Activated CD4-positive, alpha-beta memory T cell treated with anti-CD3 and anti-CD28 coated beads for 36 hours (primary cell): ENCODE data around the gene RTF2. TPM values are rescaled to one million over a fixed set of nuclear protein-coding genes. Genes with fewer than 3 reads are reported as not detected.
"Not testable (repeated sequence)": the region's sequence is repeated elsewhere in the genome, so short reads cannot be mapped to it uniquely, and the experiment has no call there.

Experiments used
- CTCF ChIA-PET: fragments of 350-600 bp; sonication (Branson Sonifier 250); formaldehyde crosslinking; loops from one replicate; lab custom pipeline; 2021; ENCODE audit warnings: antibody characterized with exemption, inconsistent platforms; lab: Charles Lee
- POLR2A ChIA-PET: fragments of 350-600 bp; sonication (Branson Sonifier 250); formaldehyde crosslinking; loops from one replicate; lab custom pipeline; 2021; ENCODE audit warnings: antibody characterized with exemption; lab: Charles Lee
- DNase-seq: peaks from one replicate; pipeline ENCODE4 v3.0.0-alpha.2; 2020
- H3K27ac Mint-ChIP-seq: one replicate; pipeline ENCODE4 v1.8.0; 2021; ENCODE audit warnings: mixed read lengths
- H3K27me3 Mint-ChIP-seq: one replicate; pipeline ENCODE4 v1.8.0; 2021; ENCODE audit warnings: mixed read lengths
- H3K36me3 Mint-ChIP-seq: one replicate; pipeline ENCODE4 v1.8.0; 2021; ENCODE audit warnings: mixed read lengths
- H3K4me1 Mint-ChIP-seq: one replicate; pipeline ENCODE4 v1.8.0; 2021; ENCODE audit warnings: low read depth, mixed read lengths
- H3K4me3 Mint-ChIP-seq: one replicate; pipeline ENCODE4 v1.8.0; 2021; ENCODE audit warnings: mild to moderate bottlenecking, mixed read lengths
- H3K9me3 Mint-ChIP-seq: one replicate; pipeline ENCODE4 v1.8.0; 2021; ENCODE audit warnings: mixed read lengths
- intact Hi-C: fragments of 100-400 bp; cut with micrococcal nuclease; formaldehyde crosslinking; loops from one replicate; pipeline ENCODE4 v1.15.1; 2023
- total RNA-seq, 2 experiments: library from RNA; stranded (reverse); gene quantifications; one replicate each; pipeline ENCODE4 v1.2.3, GENCODE V29; 2021

Gene RTF2
- total RNA-seq, 2 experiments from 2014 or later, result 81.8 to 83.1 TPM

GRCh38 chr20:56520180-56520579, 51.8 kb downstream of the RTF2 start:
- no peak overlapping the region for H3K4me3 Mint-ChIP-seq
- H3K36me3 Mint-ChIP-seq, result peaks cover 62% of the 10 kb centered on the region
- no peak overlapping the region for H3K27ac Mint-ChIP-seq
- DNase-seq, result no peak
- peaks cover 23% of the 10 kb centered on the region for H3K9me3 Mint-ChIP-seq
- intact Hi-C loops, result no loop called here
- no peaks in the 10 kb centered on the region for H3K27me3 Mint-ChIP-seq
- ChIA-PET CTCF (no interaction called here), POLR2A (no interaction called here)
- peaks cover 3% of the 10 kb centered on the region for H3K4me1 Mint-ChIP-seq

- POLR2A ChIA-PET, CTCF ChIA-PET: not testable (repeated sequence)
These were observed 52.4 kb downstream of the RTF2 start for GRCh38 chr20:56520746-56521354.

GRCh38 chr20:56522311-56522710, 53.9 kb downstream of the RTF2 start:
- no peak for DNase-seq
- intact Hi-C loops, result no loop called here
- Mint-ChIP-seq H3K4me1 (peaks cover 3% of the 10 kb centered on the region), H3K4me3 (no peak overlapping the region), H3K27ac (no peak overlapping the region), H3K27me3 (no peaks in the 10 kb centered on the region), H3K36me3 (peaks cover 44% of the 10 kb centered on the region), H3K9me3 (peaks cover 23% of the 10 kb centered on the region)
- CTCF ChIA-PET, result no interaction called here
- POLR2A ChIA-PET, result no interaction called here

More at GRCh38 chr20:56520746-56521354, 52.4 kb downstream of the RTF2 start:
- H3K4me3 Mint-ChIP-seq, H3K4me1 Mint-ChIP-seq, H3K27ac Mint-ChIP-seq, intact Hi-C loops, H3K27me3 Mint-ChIP-seq, DNase-seq: not testable (repeated sequence)
- Mint-ChIP-seq H3K36me3 (peaks cover 58% of the 10 kb centered on the region), H3K9me3 (peaks cover 23% of the 10 kb centered on the region)

- H3K4me3 Mint-ChIP-seq, H3K4me1 Mint-ChIP-seq, POLR2A ChIA-PET, H3K27ac Mint-ChIP-seq, DNase-seq, intact Hi-C loops, H3K27me3 Mint-ChIP-seq, CTCF ChIA-PET: not testable (repeated sequence)
- H3K36me3 Mint-ChIP-seq, result peaks cover 22% of the 10 kb centered on the region
- H3K9me3 Mint-ChIP-seq, result peaks cover 16% of the 10 kb centered on the region
These were observed 56.0 kb downstream of the RTF2 start, which contains the start of gene FAM209A for GRCh38 chr20:56524444-56524843. TSS of gene FAM209A (plus strand) at chr20:56524744. CDS start at chr20:56524809, 65 bp downstream.

DNA sequence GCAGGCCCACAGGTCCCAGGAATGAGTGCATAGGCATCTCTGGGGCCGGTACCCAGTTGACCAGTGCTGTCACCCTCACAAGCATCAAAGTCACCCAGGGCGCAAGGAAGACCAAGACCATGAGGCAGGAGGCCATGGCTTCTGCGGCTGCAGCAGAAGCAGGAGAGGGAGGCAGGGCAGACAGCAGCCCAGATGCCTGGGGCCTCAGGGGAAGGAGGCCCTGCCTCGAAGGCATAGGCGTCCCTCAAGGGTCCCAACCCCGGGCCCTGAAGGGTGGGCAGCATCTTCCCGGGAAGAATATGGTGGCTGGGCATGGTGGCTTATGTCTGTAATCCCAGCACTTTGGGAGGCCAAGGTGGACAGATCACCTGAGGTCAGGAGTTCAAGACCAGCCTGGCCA, 59.1 kb downstream of the RTF2 start:
- intact Hi-C loops, result no loop called here
- CTCF ChIA-PET, result no interaction called here
- no peak for DNase-seq
- no peaks in the 10 kb centered on the region for H3K9me3 Mint-ChIP-seq
- POLR2A ChIA-PET, result no interaction called here
- H3K27me3 Mint-ChIP-seq, result no peaks in the 10 kb centered on the region
- no peak overlapping the region for H3K4me3 Mint-ChIP-seq
- H3K36me3 Mint-ChIP-seq, result no peaks in the 10 kb centered on the region
- no peak overlapping the region for H3K27ac Mint-ChIP-seq
- peaks cover 3% of the 10 kb centered on the region for H3K4me1 Mint-ChIP-seq

DNA sequence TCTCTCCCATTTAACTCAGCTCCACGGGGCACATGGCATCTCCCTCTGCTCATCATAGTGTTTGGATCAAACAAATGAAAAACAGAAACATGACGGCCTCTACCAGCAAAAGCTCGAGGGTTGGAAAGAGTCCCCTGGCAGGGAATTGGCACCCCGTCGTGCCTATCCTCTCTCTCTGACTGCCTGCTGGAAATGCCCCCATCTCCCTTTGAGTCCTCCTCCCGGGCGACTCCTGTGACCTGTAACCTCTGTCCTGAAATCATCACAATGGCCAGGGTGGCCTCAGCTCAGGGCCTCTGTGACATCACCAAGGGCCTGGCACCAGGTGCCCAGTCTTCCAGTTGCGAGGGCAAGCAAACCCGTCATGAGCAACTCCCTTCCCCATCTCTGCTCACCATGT, 64.5 kb downstream of the RTF2 start, which contains the start of gene FAM209B:
Gene FAM209B, plus strand, starts transcription at position 301 of the 400 bp plus-strand sequence. Its CDS starts 96 bp downstream, at position 397.
- POLR2A ChIA-PET, CTCF ChIA-PET, H3K4me3 Mint-ChIP-seq, intact Hi-C loops, H3K36me3 Mint-ChIP-seq, H3K4me1 Mint-ChIP-seq, DNase-seq, H3K27ac Mint-ChIP-seq, H3K9me3 Mint-ChIP-seq, H3K27me3 Mint-ChIP-seq: not testable (repeated sequence)

DNA sequence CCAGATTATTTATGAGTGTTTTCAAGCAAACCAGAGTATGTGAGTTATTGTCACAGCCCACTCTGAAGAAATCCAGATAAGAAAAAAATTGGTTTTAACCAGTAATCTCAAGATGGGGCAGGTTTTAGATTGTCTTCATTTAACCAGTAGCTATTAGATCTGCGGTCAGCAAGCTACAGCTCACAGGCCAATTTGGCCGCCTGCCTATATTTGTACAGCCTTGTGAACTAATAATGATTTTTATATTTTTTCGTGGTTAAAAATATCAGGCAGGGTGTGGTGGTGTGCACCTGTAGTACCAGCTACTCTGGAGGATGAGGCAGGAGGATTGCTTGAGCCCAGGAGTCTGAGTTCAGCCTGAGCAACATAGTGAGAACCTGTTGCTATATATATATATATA, 69.6 kb downstream of the RTF2 start:
- Mint-ChIP-seq H3K27ac (no peak overlapping the region), H3K36me3 (no peaks in the 10 kb centered on the region), H3K4me3 (no peak overlapping the region), H3K9me3 (no peaks in the 10 kb centered on the region), H3K4me1 (no peaks in the 10 kb centered on the region), H3K27me3 (no peaks in the 10 kb centered on the region)
- CTCF ChIA-PET, result interaction anchor here (5.0 kb wide), 1 partner anchor 13 kb away, joined by 26 read pairs; no protein-coding TSS in a partner anchor
- POLR2A ChIA-PET, result no interaction called here
- intact Hi-C loops, result no loop called here
- DNase-seq, result no peak

DNA sequence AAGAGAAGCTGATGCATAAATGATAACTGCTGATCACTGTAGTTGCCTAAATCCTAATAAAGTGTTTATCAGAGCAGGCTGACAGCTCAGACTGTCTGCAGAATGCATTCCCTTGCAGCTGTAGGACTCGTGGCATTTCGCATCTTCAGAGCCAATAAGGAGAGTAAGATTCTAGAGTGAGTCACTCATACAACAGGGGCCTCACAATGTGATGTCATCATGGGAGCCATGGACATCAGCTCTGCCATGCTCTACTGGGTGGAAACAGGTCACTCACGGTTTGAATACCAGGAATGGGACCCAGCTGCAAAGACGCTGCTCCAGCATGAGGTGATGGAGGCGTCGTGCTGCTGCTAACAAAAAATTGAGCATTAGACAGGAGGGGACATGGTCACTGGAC, 72.0 kb downstream of the RTF2 start:
- Mint-ChIP-seq H3K4me3 (no peak overlapping the region), H3K9me3 (no peaks in the 10 kb centered on the region), H3K4me1 (no peaks in the 10 kb centered on the region), H3K36me3 (no peaks in the 10 kb centered on the region), H3K27me3 (no peaks in the 10 kb centered on the region), H3K27ac (no peak overlapping the region)
- CTCF ChIA-PET, result interaction anchor here (0.7 to 5.0 kb wide), 2 partner anchors 10 to 182 kb away, joined by 4 to 26 read pairs; no protein-coding TSS in a partner anchor
- POLR2A ChIA-PET, result no interaction called here
- intact Hi-C loops, result no loop called here
- DNase-seq, result no peak

GRCh38 chr20:56542489-56543030, 74.1 kb downstream of the RTF2 start:
- ChIA-PET CTCF (interaction anchor here (1.0 kb wide), 1 partner anchor 9 kb away, joined by 3 read pairs; no protein-coding TSS in a partner anchor), POLR2A (no interaction called here)
- no peaks in the 10 kb centered on the region for H3K36me3 Mint-ChIP-seq
- no peak for DNase-seq
- H3K27me3 Mint-ChIP-seq, result no peaks in the 10 kb centered on the region
- H3K9me3 Mint-ChIP-seq, result no peaks in the 10 kb centered on the region
- no peak overlapping the region for H3K4me3 Mint-ChIP-seq
- intact Hi-C loops, result no loop called here
- H3K4me1 Mint-ChIP-seq, result no peaks in the 10 kb centered on the region
- no peak overlapping the region for H3K27ac Mint-ChIP-seq

DNA sequence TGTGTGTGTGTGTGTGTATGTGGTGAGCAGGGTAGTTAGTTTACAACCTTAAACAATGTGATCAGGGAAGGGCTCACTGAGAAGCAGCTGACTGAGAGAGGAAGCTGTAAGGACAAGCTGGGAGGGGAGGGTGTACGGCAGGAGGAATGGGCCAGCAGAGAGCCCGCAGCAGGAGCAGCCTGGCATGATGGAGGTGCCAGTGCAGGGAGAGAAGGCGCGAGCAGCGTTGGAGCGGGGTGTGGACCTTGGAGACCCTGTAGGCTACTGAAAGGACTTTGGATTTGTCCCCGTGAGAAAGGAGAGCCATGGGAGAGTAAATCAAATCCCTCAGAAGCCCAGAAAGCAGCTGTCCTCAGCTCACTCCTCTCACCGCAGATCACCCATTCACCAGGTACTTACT, 83.1 kb downstream of the RTF2 start:
- intact Hi-C loops, result loop anchor here (5.0 to 10.0 kb wide), 2 partner anchors 513 to 796 kb away; no protein-coding TSS in a partner anchor
- no peak for DNase-seq
- POLR2A ChIA-PET, result no interaction called here
- Mint-ChIP-seq H3K27ac (no peak overlapping the region), H3K27me3 (no peaks in the 10 kb centered on the region), H3K36me3 (no peaks in the 10 kb centered on the region), H3K9me3 (no peaks in the 10 kb centered on the region), H3K4me3 (no peak overlapping the region), H3K4me1 (peaks cover 7% of the 10 kb centered on the region)
- CTCF ChIA-PET, result interaction anchor here (0.6 to 3.2 kb wide), 16 partner anchors 8 to 798 kb away, joined by 3 to 39 read pairs (median 6); no protein-coding TSS in a partner anchor

GRCh38 chr20:56552911-56553629, 84.6 kb downstream of the RTF2 start:
- Mint-ChIP-seq H3K4me3 (no peak overlapping the region), H3K36me3 (no peaks in the 10 kb centered on the region), H3K4me1 (peaks cover 7% of the 10 kb centered on the region), H3K27me3 (no peaks in the 10 kb centered on the region), H3K9me3 (no peaks in the 10 kb centered on the region), H3K27ac (no peak overlapping the region)
- ChIA-PET POLR2A (no interaction called here), CTCF (interaction anchor here (1.1 kb wide), 1 partner anchor 293 kb away, joined by 3 read pairs; no protein-coding TSS in a partner anchor)
- DNase-seq, result no peak
- intact Hi-C loops, result loop anchor here (5.0 to 10.0 kb wide), 2 partner anchors 512 to 794 kb away; no protein-coding TSS in a partner anchor

- ChIA-PET POLR2A (no interaction called here), CTCF (no interaction called here)
- Mint-ChIP-seq H3K27me3 (no peaks in the 10 kb centered on the region), H3K27ac (no peak overlapping the region), H3K9me3 (no peaks in the 10 kb centered on the region), H3K36me3 (no peaks in the 10 kb centered on the region), H3K4me1 (peaks cover 7% of the 10 kb centered on the region), H3K4me3 (no peak overlapping the region)
- peak; percentile 23 for DNase-seq
- intact Hi-C loops, result loop anchor here (5.0 to 10.0 kb wide), 2 partner anchors 510 to 792 kb away; no protein-coding TSS in a partner anchor
These were observed 86.4 kb downstream of the RTF2 start for GRCh38 chr20:56554869-56555268.
